SU-DHL-6 (cell line): Measurements from ENCODE around the gene SLC10A3.

Experiments
- H2AFZ ChIP-seq: fragments of 200-600 bp; sonication (generic); 2 replicates; pipeline ENCODE4 v1.6.1; 2014; ENCODE audit warnings: low read depth, mild to moderate bottlenecking, moderate library complexity, mixed read lengths, antibody characterized with exemption, low read length; ENCODE audit not compliant: severe bottlenecking
- H3F3A ChIP-seq: fragments of 200-600 bp; shearing (Covaris generic); 2 replicates; pipeline ENCODE4 v1.6.0; 2016; ENCODE audit warnings: antibody characterized with exemption, mild to moderate bottlenecking; ENCODE audit not compliant: insufficient read depth
- H3K27ac ChIP-seq: fragments of 200-600 bp; sonication (generic); 2 replicates; pipeline ENCODE4 v1.5.1; 2016; ENCODE audit warnings: low read depth, mild to moderate bottlenecking, low read length, moderate library complexity, mixed read lengths
- H3K27me3 ChIP-seq: fragments of 200-600 bp; sonication (generic), shearing (Covaris generic); 2 replicates; pipeline ENCODE4 v1.6.0; 2014; ENCODE audit warnings: mild to moderate bottlenecking, low read length
- H3K36me3 ChIP-seq: fragments of 200-600 bp; sonication (generic); 2 replicates; pipeline ENCODE4 v1.6.1; 2014; ENCODE audit warnings: mild to moderate bottlenecking, low read length, mixed read lengths
- H3K4me2 ChIP-seq: fragments of 300-600, 200-600 bp; shearing (Covaris generic), sonication (generic); 2 replicates; pipeline ENCODE4 v1.6.0; 2014; ENCODE audit warnings: low read length, low read depth, mild to moderate bottlenecking; ENCODE audit not compliant: poor library complexity, severe bottlenecking
- H3K4me3 ChIP-seq: fragments of 200-600 bp; sonication (generic); 2 replicates; pipeline ENCODE4 v1.5.1; 2014; ENCODE audit warnings: antibody characterized with exemption, low read length, mild to moderate bottlenecking, mixed read lengths; ENCODE audit not compliant: insufficient read depth, poor library complexity, severe bottlenecking
- H3K79me2 ChIP-seq: fragments of 200-600 bp; sonication (generic); 2 replicates; pipeline ENCODE4 v1.6.1; 2014; ENCODE audit warnings: mild to moderate bottlenecking, low read length, moderate library complexity; ENCODE audit not compliant: insufficient read depth
- H3K9ac ChIP-seq: fragments of 200-600 bp; sonication (generic); 2 replicates; pipeline ENCODE4 v1.7.0; 2014; ENCODE audit warnings: mild to moderate bottlenecking, low read length
- H3K9me2 ChIP-seq: fragments of 200-600 bp; sonication (generic); replicated peaks from 2 replicates; pipeline ENCODE4 v1.6.1; 2014; ENCODE audit warnings: low read length; ENCODE audit not compliant: insufficient read depth
- H3K9me3 ChIP-seq: fragments of 200-600 bp; sonication (generic); 2 replicates; pipeline ENCODE4 v1.6.1; 2014; ENCODE audit warnings: low read length, mixed read lengths; ENCODE audit not compliant: insufficient read depth
- H4K20me1 ChIP-seq: fragments of 200-600 bp; sonication (generic); 2 replicates; pipeline ENCODE4 v1.6.1; 2014; ENCODE audit warnings: low read depth, mild to moderate bottlenecking, antibody characterized with exemption, low read length, moderate library complexity, mixed read lengths
- CTCF ChIP-seq: fragments of 200-600 bp; sonication (generic); IDR thresholded peaks from one replicate; pipeline ENCODE4 v1.5.1; 2017; ENCODE audit warnings: antibody characterized with exemption, mild to moderate bottlenecking, low read length, moderate library complexity; ENCODE audit not compliant: insufficient read depth, poor library complexity, severe bottlenecking
- EZH2phosphoT487 ChIP-seq: fragments of 200-600 bp; sonication (generic), shearing (Covaris generic); conservative IDR thresholded peaks from 2 replicates; pipeline ENCODE4 v1.6.1; 2018; ENCODE audit warnings: mild to moderate bottlenecking, antibody characterized with exemption, low read length, moderate library complexity, mixed read lengths

The SLC10A3 gene

GRCh38 chrX:154516656-154517100, 26.2 kb upstream of the SLC10A3 start:
- no peaks in the 10 kb centered on the region for H3K36me3 ChIP-seq
- H3K27me3 ChIP-seq, result no peaks in the 10 kb centered on the region
- peak overlapping the region; percentile 38; the same call in 1 of the 2 replicates for H3K9ac ChIP-seq
- peak overlapping the region; percentile 60 for H3K4me2 ChIP-seq
- H2AFZ ChIP-seq, result peak overlapping the region; percentile 8
- TF ChIP-seq EZH2phosphoT487 (no peak), CTCF (no peak)
- H3F3A ChIP-seq, result no peaks in the 10 kb centered on the region
- no peaks in the 10 kb centered on the region for H3K79me2 ChIP-seq
- H3K4me3 ChIP-seq, result peak overlapping the region; percentile 50
- H3K27ac ChIP-seq, result no peak overlapping the region
- H4K20me1 ChIP-seq, result no peaks in the 10 kb centered on the region
- H3K9me2 ChIP-seq, result no peaks in the 10 kb centered on the region
- no peaks in the 10 kb centered on the region for H3K9me3 ChIP-seq

- no peaks in the 10 kb centered on the region for H3K9me2 ChIP-seq
- H3F3A ChIP-seq, result no peaks in the 10 kb centered on the region
- no peaks in the 10 kb centered on the region for H3K9me3 ChIP-seq
- H3K79me2 ChIP-seq, result no peaks in the 10 kb centered on the region
- H4K20me1 ChIP-seq, result no peaks in the 10 kb centered on the region
- H2AFZ ChIP-seq, result peak within 1 kb of the TSS; percentile 8
- peak within 1 kb of the TSS; percentile 74 for H3K9ac ChIP-seq
- H3K4me3 ChIP-seq, result peak within 1 kb of the TSS; percentile 74
- no peaks in the 10 kb centered on the region for H3K27me3 ChIP-seq
- no peaks in the 10 kb centered on the region for H3K36me3 ChIP-seq
- TF ChIP-seq EZH2phosphoT487, result no peak
- no peak for TF ChIP-seq CTCF
- peak within 1 kb of the TSS; percentile 26 for H3K27ac ChIP-seq
- peak within 1 kb of the TSS; percentile 83 for H3K4me2 ChIP-seq
Observed at GRCh38 chrX:154515966-154516655, 25.7 kb upstream of the SLC10A3 start, which contains the start of gene FAM3A. FAM3A (minus strand) TSS chrX:154516232; CDS start chrX:154515772, 460 bp downstream.

GRCh38 chrX:154515090-154515965, 24.9 kb upstream of the SLC10A3 start:
- no peaks in the 10 kb centered on the region for H3K9me2 ChIP-seq
- H3K4me3 ChIP-seq, result peak overlapping the region; percentile 74
- H3K4me2 ChIP-seq, result peak overlapping the region; percentile 83
- no peaks in the 10 kb centered on the region for H3F3A ChIP-seq
- H4K20me1 ChIP-seq, result no peaks in the 10 kb centered on the region
- peak overlapping the region; percentile 26 for H3K27ac ChIP-seq
- H3K36me3 ChIP-seq, result no peaks in the 10 kb centered on the region
- H3K9me3 ChIP-seq, result no peaks in the 10 kb centered on the region
- H3K27me3 ChIP-seq, result no peaks in the 10 kb centered on the region
- peak overlapping the region; percentile 74 for H3K9ac ChIP-seq
- peak overlapping the region; percentile 4 for H2AFZ ChIP-seq
- TF ChIP-seq CTCF (no peak), EZH2phosphoT487 (no peak)
- no peaks in the 10 kb centered on the region for H3K79me2 ChIP-seq
